Left cardiac atrium (tissue), 4 donors: ENCODE results near the gene CCDC91. TPM values are rescaled to one million over a fixed set of nuclear protein-coding genes. Genes with fewer than 3 reads are reported as not detected.

ENCODE experiments used
- ATAC-seq, 2 donors: fragments of 200-7000 bp; cut with Tn5 transposase; one replicate each; pipeline ENCODE4 v1.9.1; 2020; ENCODE audit warnings: mild to moderate bottlenecking in 2 of 2, moderate library complexity in 2 of 2
- DNase-seq: peaks from one replicate; pipeline ENCODE4 v3.0.0-alpha.2; 2020
- intact Hi-C, 2 donors: fragments of 100-400 bp; cut with DNase I; formaldehyde crosslinking; loops; one replicate each; pipeline versions ENCODE4 v1.14.1 to v1.15.1; 2022 to 2023
- long read RNA-seq: library from polyadenylated mRNA; unstranded; transcript quantifications from one replicate; pipeline ENCODE4 v2.0.0, GENCODE V29; 2021
- total RNA-seq, 2 donors: library from RNA; stranded (reverse); fragmentation: NEBNext Ultra II Directional; extraction: Animal tissue kit (Norgen Biotek cat#: 25700); gene quantifications; one replicate each; pipeline ENCODE4 v1.2.1, GENCODE V29; 2021
- donor health status: DM: no; HTN: yes; CAD: no.
- donor health status: DM: no; HTN: yes; CAD: no; lungs with severe emphysema.
- donor health status: DM: yes; HTN: yes; CAD: no.
- donor health status: Dilated cardiomyopathy.

The CCDC91 gene
- 10 to 100 TPM; 34.3 to 43.6 TPM for total RNA-seq
- long read RNA-seq, transcript CCDC91-205 (11 exons, 1,301 nt): major isoform, 5 of 18 reads
- long read RNA-seq, partial matches to known transcripts: 6 of 18 reads
- long read RNA-seq, other reads (novel, unspliced or antisense): 7 of 18 reads

- DNase-seq (peak; percentile 87), ATAC-seq (peak; percentile 95 to 96)
- intact Hi-C loops: no loop called here
These were observed at the start of gene CCDC91 for GRCh38 chr12:28190321-28191050. TSS of gene CCDC91 (plus strand) at chr12:28190456. CDS start at chr12:28257216, 66,760 bp downstream.

GRCh38 chr12:28144059-28144458 lies 46.2 kb upstream of the CCDC91 start:
- ATAC-seq (no peak), DNase-seq (no peak)
- intact Hi-C loops: no loop called here

- no peak for ATAC-seq
- intact Hi-C loops: no loop called here
These were observed 45.7 kb upstream of the CCDC91 start for GRCh38 chr12:28144532-28144931.

GRCh38 chr12:28145216-28145615 lies 45.0 kb upstream of the CCDC91 start:
- ATAC-seq (no peak), DNase-seq (no peak)
- intact Hi-C loops: no loop called here

More at GRCh38 chr12:28144532-28144931, 45.7 kb upstream of the CCDC91 start:
- no peak for DNase-seq

- ATAC-seq (no peak), DNase-seq (no peak)
- intact Hi-C loops: no loop called here
These were observed 41.0 kb upstream of the CCDC91 start for GRCh38 chr12:28149279-28149678.

- intact Hi-C loops: no loop called here
- DNase-seq (no peak), ATAC-seq (no peak)
These were observed 33.9 kb upstream of the CCDC91 start for GRCh38 chr12:28156362-28156761.

GRCh38 chr12:28156804-28157203 lies 33.5 kb upstream of the CCDC91 start:
- intact Hi-C loops: no loop called here
- ATAC-seq (no peak), DNase-seq (no peak)

GRCh38 chr12:28158353-28158752 lies 31.9 kb upstream of the CCDC91 start:
- no peak for DNase-seq
- no peak for ATAC-seq
- intact Hi-C loops: no loop called here

- no peak for ATAC-seq
- intact Hi-C loops: no loop called here
- no peak for DNase-seq
These were observed 30.6 kb upstream of the CCDC91 start for GRCh38 chr12:28159688-28160087.

GRCh38 chr12:28161697-28162096 lies 28.6 kb upstream of the CCDC91 start:
- ATAC-seq (no peak), DNase-seq (no peak)
- intact Hi-C loops: no loop called here

- intact Hi-C loops: no loop called here
- ATAC-seq (no peak), DNase-seq (no peak)
These were observed 27.6 kb upstream of the CCDC91 start for GRCh38 chr12:28162697-28163096.

- ATAC-seq: no peak
- DNase-seq: no peak
- intact Hi-C loops: no loop called here
These were observed 25.5 kb upstream of the CCDC91 start for GRCh38 chr12:28164644-28165275.

- no peak for DNase-seq
- ATAC-seq: no peak
- intact Hi-C loops: no loop called here
These were observed 22.2 kb upstream of the CCDC91 start for GRCh38 chr12:28167981-28168485.

- intact Hi-C loops: no loop called here
- ATAC-seq (no peak), DNase-seq (no peak)
These were observed 18.7 kb upstream of the CCDC91 start for GRCh38 chr12:28171356-28172060.

GRCh38 chr12:28172434-28173030 lies 17.7 kb upstream of the CCDC91 start:
- no peak for DNase-seq
- intact Hi-C loops: no loop called here
- ATAC-seq: peak in 1 of 2 donors; percentile 49

- no peak for DNase-seq
- intact Hi-C loops: no loop called here
- no peak for ATAC-seq
These were observed 16.8 kb upstream of the CCDC91 start for GRCh38 chr12:28173440-28173839.

GRCh38 chr12:28175098-28175589 lies 15.1 kb upstream of the CCDC91 start:
- intact Hi-C loops: no loop called here
- no peak for DNase-seq
- no peak for ATAC-seq

GRCh38 chr12:28176295-28176694 lies 14.0 kb upstream of the CCDC91 start:
- ATAC-seq (no peak), DNase-seq (no peak)
- intact Hi-C loops: no loop called here

GRCh38 chr12:28177461-28177860 lies 12.8 kb upstream of the CCDC91 start:
- DNase-seq: no peak
- intact Hi-C loops: no loop called here
- no peak for ATAC-seq
